SHP77 treated with DMSO at 0.1 percent for 48 hours (cell line): ENCODE data around the gene RNPS1.

Source experiments
- DNase-seq: peaks from one replicate; lab custom pipeline; 2025; lab: John Stamatoyannopoulos, UW

Gene RNPS1

GRCh38 chr16:2213817-2214718 lies 53.9 kb downstream of the RNPS1 start:
- no peak for DNase-seq

GRCh38 chr16:2212362-2213324 lies 55.3 kb downstream of the RNPS1 start:
- no peak for DNase-seq

GRCh38 chr16:2211923-2212347 lies 56.0 kb downstream of the RNPS1 start:
- DNase-seq = no peak

- no peak for DNase-seq
These were observed 57.2 kb downstream of the RNPS1 start, which contains the start of gene BRICD5 for GRCh38 chr16:2210386-2211365. BRICD5 (minus strand) TSS chr16:2210863; CDS start chr16:2210833, 30 bp downstream.

- no peak for DNase-seq
These were observed 58.0 kb downstream of the RNPS1 start for GRCh38 chr16:2210009-2210332.

GRCh38 chr16:2209258-2210008 lies 58.5 kb downstream of the RNPS1 start:
- DNase-seq = peak; percentile 71

- DNase-seq = no peak
These were observed 59.2 kb downstream of the RNPS1 start for GRCh38 chr16:2208772-2209171.

- DNase-seq = peak; percentile 24
These were observed 59.6 kb downstream of the RNPS1 start for GRCh38 chr16:2208308-2208707.

- no peak for DNase-seq
These were observed 60.1 kb downstream of the RNPS1 start for GRCh38 chr16:2207872-2208271.

- no peak for DNase-seq
These were observed 61.0 kb downstream of the RNPS1 start for GRCh38 chr16:2206780-2207433.

- DNase-seq = no peak
These were observed 61.5 kb downstream of the RNPS1 start for GRCh38 chr16:2206420-2206779.

GRCh38 chr16:2205967-2206313 lies 62.0 kb downstream of the RNPS1 start:
- DNase-seq = no peak

GRCh38 chr16:2205104-2205966 lies 62.6 kb downstream of the RNPS1 start, which contains the start of gene MLST8:
MLST8 (plus strand) TSS chr16:2205454; CDS start chr16:2206086, 632 bp downstream.
- peak; percentile 67 for DNase-seq

GRCh38 chr16:2204416-2205103 lies 63.4 kb downstream of the RNPS1 start:
- no peak for DNase-seq
